Naive B cell (primary cell): Measurements from ENCODE around the gene SNX19. TPM values are rescaled to one million over a fixed set of nuclear protein-coding genes. Genes with fewer than 3 reads are reported as not detected.

Experiments
- ATAC-seq, 2 donors: fragments of 150-1000 bp; cut with Tn5 transposase; 2 replicates each; pipeline ENCODE4 v1.10.0; 2021; ENCODE audit warnings: low read depth in 2 of 2, mild to moderate bottlenecking in 2 of 2, moderate library complexity in 2 of 2
- DNase-seq: peaks from one replicate; pipeline ENCODE4 v3.0.0; 2022
- H3K27ac Mint-ChIP-seq, 6 donors: one replicate each; pipeline ENCODE4 v1.8.0; 2020 to 2022; ENCODE audit warnings: mild to moderate bottlenecking in 6 of 6, mixed read lengths in 6 of 6, moderate library complexity in 5 of 6, inconsistent platforms in 2 of 6
- H3K27me3 Mint-ChIP-seq, 3 donors: one replicate each; pipeline ENCODE4 v1.8.0; 2021 to 2022; ENCODE audit warnings: mixed read lengths in 3 of 3, mild to moderate bottlenecking in 1 of 3
- H3K36me3 Mint-ChIP-seq, 2 donors: one replicate each; pipeline ENCODE4 v1.8.0; 2020 to 2022; ENCODE audit warnings: mixed read lengths in 2 of 2, inconsistent platforms in 1 of 2, mild to moderate bottlenecking in 1 of 2
- H3K4me1 Mint-ChIP-seq, 3 donors: one replicate each; pipeline ENCODE4 v1.8.0; 2020 to 2022; ENCODE audit warnings: mixed read lengths in 3 of 3, inconsistent platforms in 1 of 3, mild to moderate bottlenecking in 1 of 3, moderate library complexity in 1 of 3
- H3K4me3 Mint-ChIP-seq, 8 donors: one replicate each; pipeline ENCODE4 v1.8.0; 2020 to 2022; ENCODE audit warnings: mild to moderate bottlenecking in 8 of 8, mixed read lengths in 8 of 8, moderate library complexity in 8 of 8, inconsistent platforms in 2 of 8
- H3K9me3 Mint-ChIP-seq, 7 donors: one replicate each; pipeline ENCODE4 v1.8.0; 2020 to 2022; ENCODE audit warnings: mixed read lengths in 7 of 7, mild to moderate bottlenecking in 5 of 7, inconsistent platforms in 2 of 7, moderate library complexity in 1 of 7
- polyA plus RNA-seq, 6 donors: library from polyadenylated mRNA; unstranded; fragments of 300-500 nt; fragmentation: Illumina TruSeq; gene quantifications; one replicate each; pipeline ENCODE4 v1.2.3, GENCODE V29; 2021; ENCODE audit warnings: low read depth in 6 of 6

The SNX19 gene
- polyA plus RNA-seq, 6 donors from 2014 or later: 18.8 to 39.5 (median 28.5) TPM

DNA sequence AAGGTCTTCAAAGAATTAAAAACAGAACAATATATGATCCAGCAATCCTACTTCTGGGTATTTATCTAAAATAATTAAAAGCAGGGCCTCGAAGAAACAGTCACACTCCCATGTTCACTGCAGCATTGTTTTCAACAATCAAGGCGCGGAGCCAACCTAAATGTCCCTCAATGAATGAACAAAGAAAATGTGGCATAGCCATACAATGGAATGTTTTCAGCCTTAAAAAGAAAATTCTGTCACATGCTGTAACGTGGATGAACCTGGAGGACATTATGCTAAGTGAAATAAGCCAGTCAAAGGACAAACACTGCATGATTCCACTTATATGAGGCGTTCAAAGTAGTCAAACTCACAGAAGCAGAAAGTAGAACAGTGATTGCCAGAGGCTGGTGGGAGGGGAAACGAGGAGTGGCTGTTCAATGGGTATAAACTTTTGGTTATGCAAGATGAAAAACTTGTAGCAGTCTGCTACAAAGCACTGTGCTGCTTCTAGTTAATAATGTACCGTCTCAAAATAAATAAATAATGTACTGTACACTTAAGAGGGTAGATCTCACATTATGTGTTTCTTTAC is 41.2 kb downstream of the SNX19 start:
- Mint-ChIP-seq H3K9me3 (no peaks in the 10 kb centered on the region), H3K4me1 (no peaks in the 10 kb centered on the region), H3K4me3 (no peak overlapping the region), H3K27me3 (no peaks in the 10 kb centered on the region), H3K27ac (peak overlapping the region in 2 of 6 donors; percentile 64 to 77), H3K36me3 (peaks cover 23 to 30% of the 10 kb centered on the region in 2 donors)
- DNase-seq: no peak
- no peak for ATAC-seq

DNA sequence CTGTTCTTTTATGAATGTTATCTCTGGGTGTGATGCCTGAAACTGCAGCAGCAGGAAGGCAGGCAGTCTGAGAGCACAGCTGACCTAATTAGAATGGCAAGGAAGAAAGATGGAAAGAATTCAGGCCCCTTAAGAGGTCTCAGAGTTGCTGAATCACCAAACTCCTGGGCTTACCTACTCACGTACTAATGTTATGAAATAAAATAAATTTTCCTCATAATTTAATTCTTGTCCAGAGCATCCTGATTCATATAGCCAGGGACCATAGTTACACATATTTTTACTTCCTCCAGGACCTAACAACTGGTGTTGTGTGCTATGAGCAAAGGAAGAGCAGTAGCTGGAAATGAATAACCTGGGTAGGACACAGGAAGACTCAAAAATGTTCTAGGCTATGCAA is 41.9 kb downstream of the SNX19 start:
- Mint-ChIP-seq H3K27me3 (no peaks in the 10 kb centered on the region), H3K27ac (peak overlapping the region in 1 of 6 donors; percentile 64), H3K4me1 (no peaks in the 10 kb centered on the region), H3K36me3 (peaks cover 23 to 29% of the 10 kb centered on the region in 2 donors), H3K9me3 (no peaks in the 10 kb centered on the region), H3K4me3 (no peak overlapping the region)
- DNase-seq (no peak), ATAC-seq (no peak)

DNA sequence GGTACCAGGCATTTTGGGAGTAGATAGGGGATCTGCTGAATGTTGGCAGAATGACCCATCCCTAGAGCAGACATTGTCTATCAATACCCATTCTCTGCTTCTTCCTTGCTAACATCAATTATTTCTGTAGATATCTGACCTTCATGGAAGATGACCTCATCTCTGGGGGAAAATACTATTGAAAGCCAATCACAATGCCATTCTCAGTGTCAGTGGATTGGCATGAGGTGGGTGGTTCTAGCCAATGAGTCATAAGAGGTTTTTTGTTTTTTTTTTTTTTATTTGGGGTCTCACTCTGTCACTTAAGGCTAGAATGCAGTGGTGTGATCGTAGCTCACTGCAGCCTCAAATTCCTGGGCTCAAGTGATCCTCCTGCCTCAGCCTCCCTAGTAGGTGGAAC is 42.5 kb downstream of the SNX19 start:
- no peak for DNase-seq
- no peaks in the 10 kb centered on the region for H3K27me3 Mint-ChIP-seq
- H3K36me3 Mint-ChIP-seq: peaks cover 17 to 23% of the 10 kb centered on the region in 2 donors
- no peak overlapping the region for H3K4me3 Mint-ChIP-seq
- peak overlapping the region in 1 of 6 donors; percentile 41 for H3K27ac Mint-ChIP-seq
- ATAC-seq: no peak
- H3K4me1 Mint-ChIP-seq: no peaks in the 10 kb centered on the region
- H3K9me3 Mint-ChIP-seq: no peaks in the 10 kb centered on the region

DNA sequence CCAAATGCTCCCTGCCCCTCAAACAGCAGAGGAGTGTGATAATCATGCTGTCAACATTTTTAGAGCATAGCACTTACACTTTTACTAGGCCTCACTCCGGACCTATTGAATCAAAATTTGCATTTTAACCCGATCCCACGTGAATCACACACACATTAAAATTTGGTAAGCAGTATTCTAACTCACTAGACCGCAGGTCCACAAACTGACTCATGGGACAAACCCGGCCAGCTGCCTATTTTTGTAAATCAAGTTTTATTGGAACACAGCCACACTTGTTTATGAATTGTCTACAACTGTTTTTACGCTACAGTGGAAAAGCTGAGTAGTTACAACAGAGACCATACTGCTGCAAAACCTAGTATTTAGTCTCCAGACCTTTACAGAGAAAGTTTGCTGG is 43.3 kb downstream of the SNX19 start:
- Mint-ChIP-seq H3K36me3 (peaks cover 11 to 23% of the 10 kb centered on the region in 2 donors), H3K27ac (peak overlapping the region in 3 of 6 donors; percentile 47 to 85 (median 53)), H3K9me3 (no peaks in the 10 kb centered on the region), H3K4me1 (no peaks in the 10 kb centered on the region), H3K4me3 (no peak overlapping the region), H3K27me3 (no peaks in the 10 kb centered on the region)
- no peak for DNase-seq
- no peak for ATAC-seq

DNA sequence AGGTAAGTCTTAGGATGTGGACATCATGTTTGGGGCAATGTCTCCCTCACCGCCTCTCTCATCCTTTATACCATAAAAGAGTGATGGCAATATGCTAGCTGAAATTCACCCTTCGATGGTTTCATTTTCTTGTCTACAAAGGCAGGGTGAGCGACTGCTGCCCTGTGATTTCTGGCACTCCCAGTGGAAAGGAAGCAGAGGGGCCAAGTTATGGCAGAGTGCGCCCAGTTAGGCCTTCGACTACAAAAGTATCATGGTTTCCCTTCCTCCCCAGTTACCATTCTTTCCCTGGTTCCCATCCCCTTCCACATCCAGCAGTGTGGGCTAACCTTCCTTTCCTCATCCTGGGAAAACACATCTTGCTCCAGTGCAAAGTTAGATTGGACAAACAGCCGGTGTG is 43.8 kb downstream of the SNX19 start:
- no peak for ATAC-seq
- no peaks in the 10 kb centered on the region for H3K27me3 Mint-ChIP-seq

DNA sequence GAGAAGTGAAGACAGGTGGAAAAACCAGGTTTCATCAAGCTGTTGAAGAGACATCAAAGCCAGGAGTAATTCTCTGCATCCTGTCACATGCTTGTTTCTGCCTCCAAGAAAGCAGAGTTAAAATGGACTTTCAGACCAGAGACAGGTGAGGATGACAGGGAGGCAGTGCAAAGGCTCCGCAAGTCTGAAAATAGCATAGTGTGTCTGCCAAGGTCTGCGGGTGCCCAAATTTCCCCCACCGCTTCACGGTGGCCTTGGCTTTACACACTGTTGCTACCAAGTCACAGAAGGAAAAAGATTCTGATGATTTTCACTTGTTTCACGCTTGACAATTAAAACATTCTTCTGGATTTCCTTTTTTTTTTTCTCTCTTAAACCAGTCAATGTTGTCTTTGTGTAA is 44.2 kb downstream of the SNX19 start:
- peak overlapping the region in 1 of 6 donors; percentile 60 for H3K27ac Mint-ChIP-seq
- H3K27me3 Mint-ChIP-seq: no peaks in the 10 kb centered on the region
- DNase-seq (no peak), ATAC-seq (no peak)
- H3K9me3 Mint-ChIP-seq: no peaks in the 10 kb centered on the region
- peaks cover 8 to 14% of the 10 kb centered on the region in 2 donors for H3K36me3 Mint-ChIP-seq
- H3K4me1 Mint-ChIP-seq: no peaks in the 10 kb centered on the region
- no peak overlapping the region for H3K4me3 Mint-ChIP-seq

More for the DNA sequence above, 43.8 kb downstream of the SNX19 start:
- DNase-seq: no peak
- no peak overlapping the region for H3K4me3 Mint-ChIP-seq
- peaks cover 8 to 18% of the 10 kb centered on the region in 2 donors for H3K36me3 Mint-ChIP-seq
- no peaks in the 10 kb centered on the region for H3K4me1 Mint-ChIP-seq
- H3K9me3 Mint-ChIP-seq: no peaks in the 10 kb centered on the region
- H3K27ac Mint-ChIP-seq: peak overlapping the region in 2 of 6 donors; percentile 53 to 85

DNA sequence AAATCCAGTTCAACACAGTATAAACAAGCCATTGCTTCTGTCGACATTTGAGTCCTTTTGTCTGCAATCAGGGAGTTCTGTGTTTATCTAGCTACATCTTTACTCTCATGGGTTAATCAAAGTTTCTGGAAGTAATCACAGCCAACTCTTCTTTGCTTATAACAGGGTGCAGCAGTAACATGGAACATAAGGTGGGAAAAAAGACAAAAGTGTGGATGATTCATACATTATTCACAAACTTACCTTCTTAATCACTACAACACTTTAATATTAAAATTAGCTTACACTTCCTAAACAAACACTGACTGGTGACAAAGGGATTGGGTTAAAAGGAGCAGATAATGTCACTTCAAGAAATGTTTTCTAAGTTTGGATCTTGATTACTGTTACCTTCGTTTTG is 44.7 kb downstream of the SNX19 start:
- no peak for ATAC-seq

DNA sequence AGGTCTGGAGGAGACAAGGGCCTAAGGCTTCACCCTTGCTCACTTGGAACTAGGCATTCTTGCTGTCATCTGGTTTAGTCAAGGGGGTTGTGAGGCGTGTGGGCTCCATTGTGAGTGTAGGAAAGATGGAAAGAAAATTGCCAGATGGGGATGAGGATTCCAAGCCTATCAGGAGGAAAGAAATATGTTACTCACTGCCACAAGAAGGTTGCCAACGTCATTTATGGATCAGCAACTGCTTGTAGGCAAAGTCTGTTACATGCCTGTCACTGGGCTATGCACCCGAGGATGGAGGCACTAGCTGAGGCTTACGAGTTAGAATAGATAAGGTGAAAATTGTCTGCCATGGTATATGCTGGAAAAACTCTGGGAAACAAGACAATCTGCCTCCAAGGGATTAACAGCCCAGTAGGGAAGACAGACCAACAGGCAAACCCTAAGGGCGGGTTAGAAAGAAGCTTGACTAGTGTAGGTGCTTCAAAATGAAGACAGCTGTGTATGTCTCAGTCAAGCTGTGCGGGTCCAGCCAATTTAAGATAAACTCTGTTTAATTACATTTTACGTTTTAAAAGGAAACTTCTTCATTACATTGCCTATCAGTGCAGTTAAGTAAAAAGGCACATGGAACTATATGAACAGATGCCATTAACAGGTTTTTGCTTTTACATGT is 47.4 kb downstream of the SNX19 start:
- Mint-ChIP-seq H3K36me3 (peaks cover 8 to 12% of the 10 kb centered on the region in 2 donors), H3K4me3 (no peak overlapping the region), H3K27ac (peak overlapping the region in 1 of 6 donors; percentile 15), H3K9me3 (no peaks in the 10 kb centered on the region), H3K4me1 (no peaks in the 10 kb centered on the region), H3K27me3 (no peaks in the 10 kb centered on the region)
- ATAC-seq (no peak), DNase-seq (no peak)

More for the DNA sequence above, 44.7 kb downstream of the SNX19 start:
- Mint-ChIP-seq H3K9me3 (no peaks in the 10 kb centered on the region), H3K4me3 (no peak overlapping the region), H3K36me3 (peaks cover 8 to 13% of the 10 kb centered on the region in 2 donors), H3K4me1 (no peaks in the 10 kb centered on the region), H3K27ac (peak overlapping the region in 1 of 6 donors; percentile 60), H3K27me3 (no peaks in the 10 kb centered on the region)
- DNase-seq: no peak

DNA sequence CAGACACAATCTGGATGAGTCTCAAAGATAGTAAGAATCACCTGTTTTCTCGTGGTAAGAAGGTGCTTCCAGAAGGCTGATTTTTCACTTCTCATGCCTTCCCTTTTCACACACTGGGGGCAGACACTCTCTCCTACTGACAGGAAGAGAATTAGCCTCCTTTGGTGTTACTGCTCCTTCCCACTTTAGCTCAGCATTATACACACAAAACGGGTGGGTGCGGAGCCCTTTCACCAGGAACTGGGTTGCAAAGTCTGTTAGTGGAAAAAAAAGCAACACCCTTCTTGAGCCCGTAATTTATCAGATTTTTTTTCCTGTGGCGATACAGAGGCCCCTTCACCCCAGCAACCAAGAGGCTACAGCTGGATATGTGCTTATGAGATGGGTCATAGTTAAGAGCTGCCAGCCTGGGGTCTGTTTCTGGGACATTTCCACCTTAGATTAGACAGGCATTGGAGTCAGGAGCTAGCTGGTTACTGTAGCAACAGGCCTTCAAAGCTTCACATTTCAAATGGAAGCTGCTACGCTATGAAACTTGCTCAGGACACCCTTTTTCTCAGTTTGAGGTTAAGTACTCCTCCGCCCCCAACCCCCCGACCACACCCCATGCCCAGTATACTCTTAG is 48.1 kb downstream of the SNX19 start:
- Mint-ChIP-seq H3K27ac (no peak overlapping the region), H3K36me3 (peaks cover 8% of the 10 kb centered on the region in 2 donors)

DNA sequence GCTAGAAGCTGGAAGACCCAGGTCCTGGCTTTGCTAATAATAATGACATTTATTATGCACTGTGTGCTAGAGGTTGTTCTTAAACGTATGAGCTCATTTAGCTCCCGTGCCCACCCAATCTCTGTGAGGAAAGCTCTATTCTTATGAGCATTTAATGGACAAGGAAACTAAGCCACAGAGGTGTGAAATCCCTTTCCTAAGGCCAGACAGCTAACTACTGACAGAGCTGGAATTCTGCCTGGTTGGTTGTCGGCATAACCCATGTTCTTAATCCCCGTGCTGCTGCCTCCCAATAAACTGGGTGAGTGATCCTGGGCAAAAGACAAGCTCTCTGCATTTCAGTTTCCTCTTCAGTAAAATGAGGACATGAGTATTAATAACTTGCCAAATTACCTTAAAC is 49.4 kb downstream of the SNX19 start:
- no peaks in the 10 kb centered on the region for H3K27me3 Mint-ChIP-seq
- peaks cover 8% of the 10 kb centered on the region in 2 donors for H3K36me3 Mint-ChIP-seq
- H3K9me3 Mint-ChIP-seq: no peaks in the 10 kb centered on the region
- no peak for ATAC-seq
- no peak overlapping the region for H3K4me3 Mint-ChIP-seq
- DNase-seq: no peak
- H3K4me1 Mint-ChIP-seq: peaks cover 0 to 5% (median 5%) of the 10 kb centered on the region in 3 donors
- H3K27ac Mint-ChIP-seq: no peak overlapping the region

More for the DNA sequence above, 48.1 kb downstream of the SNX19 start:
- DNase-seq (no peak), ATAC-seq (no peak)
- no peaks in the 10 kb centered on the region for H3K9me3 Mint-ChIP-seq
- no peaks in the 10 kb centered on the region for H3K27me3 Mint-ChIP-seq
- H3K4me1 Mint-ChIP-seq: no peaks in the 10 kb centered on the region
- H3K4me3 Mint-ChIP-seq: no peak overlapping the region

DNA sequence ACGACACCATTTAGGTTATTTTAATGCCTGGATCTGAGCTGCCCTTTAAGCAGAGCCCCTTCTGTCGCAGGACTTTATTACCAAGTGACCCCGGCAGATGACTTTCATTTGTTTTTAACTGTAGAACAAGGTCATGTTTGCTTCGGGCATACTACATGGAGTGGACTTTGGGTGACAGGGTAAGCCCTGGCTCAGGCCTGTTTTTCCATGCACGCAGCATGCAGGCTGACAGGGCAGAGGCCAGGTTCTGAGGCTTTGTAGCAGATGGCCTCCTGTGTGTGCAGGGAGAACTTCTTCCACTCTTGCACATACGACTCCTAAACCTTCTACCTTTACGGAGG is 50.5 kb downstream of the SNX19 start:
- ATAC-seq: no peak
- H3K4me3 Mint-ChIP-seq: no peak overlapping the region
- no peaks in the 10 kb centered on the region for H3K27me3 Mint-ChIP-seq
- H3K27ac Mint-ChIP-seq: no peak overlapping the region
- H3K36me3 Mint-ChIP-seq: peaks cover 0 to 3% of the 10 kb centered on the region in 2 donors
- H3K4me1 Mint-ChIP-seq: peaks cover 0 to 8% (median 8%) of the 10 kb centered on the region in 3 donors
- DNase-seq: no peak
- H3K9me3 Mint-ChIP-seq: no peaks in the 10 kb centered on the region

DNA sequence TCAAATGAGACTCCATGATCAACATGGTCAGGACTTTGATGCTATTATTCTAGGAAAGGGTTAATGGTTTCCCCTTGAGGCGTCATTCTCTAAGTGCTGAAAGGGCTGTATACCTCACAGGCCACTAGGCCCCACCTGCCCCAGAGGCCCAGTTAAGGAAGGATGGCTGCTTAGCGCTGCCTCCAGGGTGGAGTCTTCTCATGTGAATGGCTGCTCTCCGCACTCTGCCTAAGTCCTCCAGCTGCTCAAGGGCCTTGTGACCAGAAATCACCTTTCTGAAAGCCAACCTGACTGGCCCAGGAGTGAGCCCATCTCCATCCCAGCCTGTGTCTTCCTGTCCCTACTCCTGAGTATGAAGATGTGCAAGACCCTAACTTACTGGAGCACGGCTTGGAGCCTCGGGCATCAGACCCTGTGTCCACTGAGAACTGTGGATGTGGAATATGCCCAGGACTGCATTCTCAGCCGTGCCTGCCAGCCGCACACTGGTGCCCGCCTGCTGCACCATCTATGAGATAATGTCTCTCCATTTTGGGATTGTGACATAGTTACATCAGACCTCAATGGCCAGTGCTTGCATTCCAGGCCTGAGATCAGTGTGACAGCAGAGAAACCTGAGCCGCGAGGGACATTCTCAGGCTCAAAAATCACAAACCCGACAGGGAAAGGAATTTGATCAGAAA is 51.0 kb downstream of the SNX19 start:
- H3K4me3 Mint-ChIP-seq: no peak overlapping the region
- peak overlapping the region in 1 of 6 donors; percentile 85 for H3K27ac Mint-ChIP-seq

More for the DNA sequence above, 51.0 kb downstream of the SNX19 start:
- Mint-ChIP-seq H3K27me3 (no peaks in the 10 kb centered on the region), H3K9me3 (no peaks in the 10 kb centered on the region), H3K36me3 (no peaks in the 10 kb centered on the region), H3K4me1 (peaks cover 0 to 8% (median 8%) of the 10 kb centered on the region in 3 donors)
- ATAC-seq: no peak
- no peak for DNase-seq
